ENCODE measurements around the gene HCAR3.

DNA sequence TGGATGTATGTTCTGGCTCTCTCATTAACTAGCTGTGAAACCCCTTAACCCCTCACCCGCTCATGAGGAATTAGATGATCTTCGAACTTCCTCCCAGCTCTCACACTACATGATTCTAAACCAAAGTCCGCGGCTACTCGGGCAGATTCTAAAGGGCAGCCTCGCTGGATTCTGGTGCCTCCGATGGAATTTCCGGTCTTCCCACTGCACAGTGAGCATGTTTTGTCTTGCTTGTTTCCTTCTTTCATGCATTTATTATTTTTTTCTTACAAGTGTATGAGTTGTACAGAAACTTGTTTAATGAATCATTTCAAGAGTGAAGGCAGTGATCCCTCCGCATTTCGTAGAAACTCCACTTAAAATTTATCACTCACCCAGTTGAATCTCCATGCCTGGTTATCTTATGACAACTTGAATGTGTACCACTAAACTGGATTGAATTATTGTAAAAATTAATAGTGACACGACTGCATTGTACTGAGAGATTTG is 4.5 kb upstream of the HCAR3 start:
- no peak for TF ChIP-seq POLR2AphosphoS5 (IDR thresholded peaks at IDR 0.05; ENCODE audit: low read depth, low read length)
- no peak for TF ChIP-seq JUND (IDR thresholded peaks at IDR 0.05)
- TF ChIP-seq SMC3 (IDR thresholded peaks at IDR 0.05; ENCODE audit: low read depth, low read length): no peak
- TF ChIP-seq, protein P1, sequence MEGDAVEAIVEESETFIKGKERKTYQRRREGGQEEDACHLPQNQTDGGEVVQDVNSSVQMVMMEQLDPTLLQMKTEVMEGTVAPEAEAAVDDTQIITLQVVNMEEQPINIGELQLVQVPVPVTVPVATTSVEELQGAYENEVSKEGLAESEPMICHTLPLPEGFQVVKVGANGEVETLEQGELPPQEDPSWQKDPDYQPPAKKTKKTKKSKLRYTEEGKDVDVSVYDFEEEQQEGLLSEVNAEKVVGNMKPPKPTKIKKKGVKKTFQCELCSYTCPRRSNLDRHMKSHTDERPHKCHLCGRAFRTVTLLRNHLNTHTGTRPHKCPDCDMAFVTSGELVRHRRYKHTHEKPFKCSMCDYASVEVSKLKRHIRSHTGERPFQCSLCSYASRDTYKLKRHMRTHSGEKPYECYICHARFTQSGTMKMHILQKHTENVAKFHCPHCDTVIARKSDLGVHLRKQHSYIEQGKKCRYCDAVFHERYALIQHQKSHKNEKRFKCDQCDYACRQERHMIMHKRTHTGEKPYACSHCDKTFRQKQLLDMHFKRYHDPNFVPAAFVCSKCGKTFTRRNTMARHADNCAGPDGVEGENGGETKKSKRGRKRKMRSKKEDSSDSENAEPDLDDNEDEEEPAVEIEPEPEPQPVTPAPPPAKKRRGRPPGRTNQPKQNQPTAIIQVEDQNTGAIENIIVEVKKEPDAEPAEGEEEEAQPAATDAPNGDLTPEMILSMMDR (IDR thresholded peaks at IDR 0.05): no peak
- TF ChIP-seq EZH2phosphoT487 (IDR thresholded peaks at IDR 0.05; ENCODE audit: borderline replicate concordance, low read depth): no peak
- no peak for TF ChIP-seq NRF1 (IDR thresholded peaks at IDR 0.05; ENCODE audit: low read depth, low read length)
- no peak for TF ChIP-seq MXI1 (IDR thresholded peaks at IDR 0.05; ENCODE audit: low read depth, low read length)
- no peak for TF ChIP-seq SIN3A (IDR thresholded peaks at IDR 0.05; ENCODE audit: borderline replicate concordance, low read depth, low read length)
- no peak for TF ChIP-seq ELF1 (IDR thresholded peaks at IDR 0.05)
- TF ChIP-seq NFIC (IDR thresholded peaks at IDR 0.05; ENCODE audit: borderline replicate concordance): no peak
- TF ChIP-seq RAD21 (IDR thresholded peaks at IDR 0.05; ENCODE audit: low read length): no peak
